Measurements from ENCODE around the gene ASB2.

GRCh38 chr14:93969082-93969828 is 7.1 kb downstream of the ASB2 start:
- TF ChIP-seq CTCF (conservative IDR thresholded peaks at IDR 0.05) (no peak), EZH2 (IDR thresholded peaks at IDR 0.05; ENCODE audit: low read depth) (no peak)

Data from PC-9 (cell line).